HG03025 (cell line): Measurements from ENCODE around the gene CBX4.

Source experiments
- ATAC-seq: cut with Tn5 transposase; IDR thresholded peaks from one replicate; pipeline ENCODE4 v1.9.1; 2021; ENCODE audit warnings: mild to moderate bottlenecking, moderate library complexity; ENCODE audit not compliant: unreplicated experiment, low FRiP score

The CBX4 gene

GRCh38 chr17:79802736-79803420, 36.4 kb downstream of the CBX4 start:
- ATAC-seq: no peak

DNA sequence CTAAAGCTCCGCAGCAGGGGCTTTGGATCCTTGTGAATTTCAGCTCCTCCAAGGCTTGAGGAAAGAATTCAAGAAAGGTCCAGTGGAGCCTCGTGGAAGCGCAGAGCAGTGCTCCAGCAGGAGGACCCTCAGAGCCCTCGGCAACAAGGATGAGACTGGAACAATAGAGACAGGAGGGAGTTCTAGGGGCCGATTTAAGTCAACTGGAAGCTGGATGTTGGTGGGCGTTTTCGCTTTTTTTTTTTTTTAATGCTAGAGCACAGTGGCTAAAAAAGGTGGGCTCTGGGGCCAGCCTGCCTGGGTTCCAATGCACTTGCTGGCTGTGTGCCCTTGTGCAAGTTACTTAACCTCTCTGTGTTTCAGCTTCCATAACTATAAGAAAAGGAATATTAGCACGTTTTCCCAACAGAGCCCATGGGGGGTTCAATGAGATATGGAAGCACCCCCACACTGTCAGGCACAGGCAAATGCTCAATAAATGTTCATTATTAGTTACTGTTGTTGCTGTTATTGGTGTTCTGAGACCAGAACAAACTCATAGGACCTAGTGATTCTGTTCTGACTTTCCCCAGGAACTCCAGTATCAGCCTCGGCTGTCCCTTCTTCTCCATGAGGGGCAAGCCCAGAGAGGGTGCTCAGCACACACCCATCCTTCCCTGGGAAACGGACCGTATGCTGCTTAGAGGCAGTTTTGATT, 37.1 kb downstream of the CBX4 start:
- no peak for ATAC-seq

GRCh38 chr17:79801156-79802038, 37.8 kb downstream of the CBX4 start:
- no peak for ATAC-seq

DNA sequence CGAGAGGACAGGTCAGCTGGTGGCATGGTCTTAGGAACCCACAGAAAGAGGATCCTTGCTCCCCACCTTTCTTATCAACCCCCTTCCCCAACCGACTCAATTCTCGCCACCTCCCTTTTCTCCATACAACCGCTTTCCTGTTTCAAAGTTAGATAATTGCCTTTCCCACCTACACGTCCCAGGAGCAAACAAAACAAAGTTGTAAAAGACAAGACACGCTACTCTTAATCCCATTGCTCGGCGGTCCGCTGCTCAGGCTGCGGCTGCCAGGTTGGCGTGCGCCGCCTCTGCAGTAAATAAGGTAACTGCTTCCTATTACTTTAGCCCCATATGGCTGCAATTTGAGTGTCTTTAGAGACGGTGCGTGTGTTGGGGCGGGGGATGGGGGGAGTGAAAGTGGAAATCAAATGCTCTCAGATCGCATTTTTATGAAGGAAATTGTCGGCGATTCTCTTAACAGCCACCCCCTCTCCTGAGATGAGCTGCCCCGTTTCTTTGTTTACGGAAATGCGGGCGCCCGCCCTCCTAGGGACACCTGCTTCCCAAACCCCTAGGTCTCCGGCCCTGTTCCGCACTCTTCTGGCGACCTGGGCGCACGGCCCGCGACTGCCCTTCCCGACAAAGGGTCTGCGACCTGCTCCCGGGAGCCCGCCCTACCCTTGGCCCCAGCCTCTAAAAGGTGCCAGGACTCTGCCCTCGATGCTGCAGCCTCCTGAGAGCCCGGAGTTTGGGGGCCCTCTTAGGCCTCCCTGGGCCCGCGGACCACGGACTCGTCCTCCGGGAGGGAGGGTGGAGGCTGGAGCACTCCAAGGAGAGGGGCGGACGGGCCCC, 38.7 kb downstream of the CBX4 start:
- no peak for ATAC-seq

DNA sequence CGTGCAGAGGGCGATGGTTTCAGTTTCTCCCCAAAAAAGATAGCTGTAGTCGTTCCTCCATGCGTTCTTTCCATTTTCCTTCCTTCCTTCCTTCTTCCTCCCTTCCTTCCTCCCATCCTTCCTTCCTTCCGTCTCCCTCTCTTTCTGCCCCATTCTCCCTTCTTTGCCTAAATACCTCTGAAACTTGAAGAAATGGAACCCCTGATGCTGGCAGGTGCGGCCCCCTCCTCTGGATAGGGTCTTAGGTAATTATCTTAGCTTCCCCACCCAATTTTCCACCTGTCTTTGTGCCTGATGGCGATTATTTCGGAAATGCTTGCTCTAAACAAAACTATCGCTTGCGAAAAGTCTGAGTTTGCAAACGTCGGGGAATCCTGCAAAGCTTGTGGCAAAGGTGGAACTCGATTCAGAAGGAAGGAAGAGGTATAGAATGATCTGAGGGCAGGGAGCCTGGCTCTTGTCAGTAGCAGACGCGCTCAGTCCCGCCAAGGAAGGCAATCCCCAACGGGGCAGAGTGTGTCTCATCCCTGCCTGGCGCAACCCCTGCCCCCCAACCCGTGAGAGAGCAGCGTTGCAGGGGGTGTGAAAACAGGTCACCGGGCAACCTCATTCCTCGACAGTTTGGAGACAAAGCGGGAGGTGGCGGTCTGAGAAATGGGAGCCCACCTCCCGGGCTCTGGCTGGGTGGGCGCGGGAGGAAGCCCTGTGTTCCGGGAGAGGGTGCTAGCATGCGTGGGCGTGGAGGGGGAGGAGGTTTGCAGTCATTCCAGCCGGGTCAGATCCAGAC, 39.5 kb downstream of the CBX4 start:
- no peak for ATAC-seq

GRCh38 chr17:79799174-79799537, 40.1 kb downstream of the CBX4 start:
- no peak for ATAC-seq

DNA sequence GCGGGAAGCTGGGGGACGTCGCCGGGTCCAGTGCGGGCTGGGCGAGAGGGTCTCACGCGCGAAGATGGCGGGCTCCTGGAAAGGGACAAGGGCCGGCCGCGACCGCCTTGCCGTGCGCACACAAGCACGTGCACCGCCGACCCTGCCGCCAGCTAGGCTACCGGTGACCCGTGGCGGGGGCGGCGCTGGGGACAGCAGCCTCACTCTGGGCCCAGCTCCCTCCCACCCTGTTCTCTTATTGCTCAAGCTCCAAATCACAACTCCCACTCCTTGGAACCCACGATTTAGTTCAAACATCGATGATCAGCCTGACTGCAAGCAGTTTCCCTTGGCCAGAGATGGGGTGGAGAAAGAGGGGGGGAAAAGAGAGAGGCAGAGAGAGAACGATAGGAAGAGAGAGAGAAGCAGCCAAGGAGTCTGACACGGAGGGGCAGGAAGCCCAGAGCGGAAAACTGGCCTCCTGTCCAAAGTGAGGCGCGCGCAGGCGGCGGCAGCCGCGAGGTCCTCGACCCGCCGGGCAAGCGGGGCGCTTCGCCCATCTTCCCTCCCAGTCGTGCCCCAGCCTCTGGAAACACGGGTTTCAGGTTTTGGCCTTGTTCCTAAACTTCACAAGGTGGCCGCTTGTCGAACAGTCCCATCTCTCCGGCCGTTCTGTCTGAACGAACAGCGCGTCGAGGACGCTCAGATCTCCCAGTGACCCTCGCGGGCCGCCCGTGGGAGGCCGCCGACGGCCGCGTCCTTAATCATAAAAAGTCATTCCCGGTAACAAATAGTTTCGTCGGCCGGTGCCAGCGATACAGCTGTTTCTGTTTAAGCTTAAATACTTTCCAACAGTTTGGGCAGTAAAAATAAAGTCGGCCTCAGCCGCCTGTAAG, 40.7 kb downstream of the CBX4 start:
- ATAC-seq: no peak

GRCh38 chr17:79797492-79798298, 41.5 kb downstream of the CBX4 start:
- ATAC-seq: no peak

- peak; percentile 73 for ATAC-seq
Measured at GRCh38 chr17:79796763-79797491, 42.3 kb downstream of the CBX4 start, which contains the start of gene CBX8. TSS of gene CBX8 (minus strand) at chr17:79797077. CDS start at chr17:79796998, 79 bp downstream.

DNA sequence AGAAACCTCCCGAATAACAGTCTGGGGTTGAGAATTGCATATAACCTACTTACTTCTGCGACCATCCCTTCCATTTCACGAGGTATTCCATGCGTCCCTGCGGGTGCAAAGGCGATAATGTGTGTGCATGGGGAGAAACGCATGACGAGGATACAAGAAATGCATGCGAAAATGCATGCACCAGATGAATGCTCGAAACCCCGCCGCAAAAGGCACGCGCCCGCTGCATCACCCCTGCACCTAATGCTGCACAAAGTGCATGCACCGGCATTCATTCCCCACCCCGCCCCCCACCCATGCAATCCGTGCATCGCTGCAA, 42.8 kb downstream of the CBX4 start:
- ATAC-seq: no peak

- ATAC-seq: no peak
Measured at GRCh38 chr17:79795795-79796443, 43.3 kb downstream of the CBX4 start.

GRCh38 chr17:79794659-79795511, 44.4 kb downstream of the CBX4 start:
- no peak for ATAC-seq

DNA sequence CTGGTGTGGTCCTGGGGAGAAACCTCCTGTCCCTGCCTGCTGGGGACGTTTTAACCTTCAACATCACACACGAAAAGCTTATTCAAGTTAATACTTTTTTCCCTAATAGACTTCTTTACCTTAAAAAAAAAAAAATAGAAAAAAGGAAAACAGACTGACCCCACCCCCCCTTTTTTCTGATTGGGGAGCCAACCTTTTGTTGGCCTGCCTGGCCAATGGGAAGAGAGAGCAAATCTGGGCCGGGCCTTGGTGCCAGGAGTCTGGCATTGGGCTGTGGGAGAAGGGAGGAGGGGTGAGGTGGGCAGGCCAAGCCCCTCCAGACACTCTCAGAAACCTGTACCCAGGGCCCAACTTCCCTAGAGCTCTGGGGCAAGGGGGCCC, 45.3 kb downstream of the CBX4 start:
- ATAC-seq: no peak

DNA sequence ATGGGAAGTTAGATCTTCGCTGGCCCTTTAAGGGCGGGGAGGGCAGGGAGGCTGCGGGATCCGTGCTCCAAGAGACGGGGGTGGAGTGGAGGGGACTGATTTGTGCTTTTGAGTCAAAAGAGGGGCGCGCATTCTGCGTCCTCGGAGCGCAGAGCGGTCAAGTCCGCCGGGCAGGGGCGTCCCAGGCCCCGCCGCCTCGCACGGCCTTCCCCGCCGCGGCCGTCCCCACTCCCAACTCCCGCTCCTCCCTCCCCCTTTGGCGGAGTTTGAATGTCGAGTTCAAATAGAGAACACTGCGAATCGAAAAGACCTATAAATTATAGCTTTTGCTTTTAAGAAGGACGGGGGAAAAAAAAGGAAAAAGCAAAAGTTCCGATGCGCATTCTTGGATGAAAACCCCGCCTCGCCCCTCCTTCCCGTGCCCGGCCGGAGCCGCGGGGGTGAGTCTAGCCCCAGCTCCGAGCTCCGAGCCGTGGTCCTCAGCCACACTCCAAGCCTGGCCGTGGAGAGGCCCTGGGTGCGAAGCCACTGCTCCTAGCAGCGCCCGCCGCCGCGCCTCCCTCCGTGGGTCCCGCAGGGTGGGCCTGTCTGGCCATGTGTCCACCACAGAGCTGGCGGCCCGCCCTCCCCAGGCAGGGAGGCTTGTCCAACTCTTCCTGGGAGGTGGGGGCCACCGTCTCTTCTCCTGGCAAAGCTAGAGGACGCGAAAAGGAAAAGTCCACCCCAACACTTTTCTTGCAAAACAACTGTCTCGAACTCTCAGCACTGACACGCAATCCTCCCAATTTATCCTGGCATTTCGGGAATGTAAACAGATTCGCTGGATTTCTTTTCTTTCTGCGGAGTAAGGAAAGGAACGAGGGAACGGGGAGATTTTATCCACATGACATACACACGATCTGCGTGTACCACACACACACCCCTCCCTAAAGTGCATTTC, 46.0 kb downstream of the CBX4 start:
- no peak for ATAC-seq

GRCh38 chr17:79792341-79792871, 46.8 kb downstream of the CBX4 start:
- no peak for ATAC-seq
